Measurements from ENCODE around the gene SIPA1.

The SIPA1 gene

DNA sequence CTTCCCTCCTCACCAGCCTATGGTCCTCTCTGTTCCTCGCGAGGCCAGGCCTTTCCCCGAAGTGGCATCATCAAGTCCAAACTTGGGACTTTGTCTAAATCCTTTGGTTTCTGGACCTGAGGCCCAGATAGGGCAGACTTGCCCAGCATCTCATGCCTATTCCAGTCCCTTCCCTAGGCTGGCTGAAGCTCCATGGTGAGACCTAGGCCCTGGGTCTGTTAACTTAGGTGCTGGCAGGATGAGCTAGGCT is 13.4 kb downstream of the SIPA1 start:
- no peak for TF ChIP-seq CTCF (IDR thresholded peaks at IDR 0.05; ENCODE audit: low read depth, low read length, missing control alignments)
- DNase-seq, result no peak
- in situ Hi-C loops (cut with HindIII; ENCODE audit: low pct_ligation_motif_present, low sequenced_read_pairs), result no loop called here
- H3K27me3 ChIP-seq (replicated peaks), result no peaks in the 10 kb centered on the region
- H3K27ac ChIP-seq, result no peak overlapping the region
- no peak overlapping the region for H3K4me3 ChIP-seq (ENCODE audit: low read depth, low read length)
- peaks cover 40% of the 10 kb centered on the region for H3K36me3 ChIP-seq (replicated peaks)

GRCh38 chr11:65651589-65652510 is 13.9 kb downstream of the SIPA1 start:
- peak overlapping the region; percentile 47 for H3K4me3 ChIP-seq (ENCODE audit: low read depth, low read length)
- H3K27me3 ChIP-seq (replicated peaks), result no peaks in the 10 kb centered on the region
- TF ChIP-seq CTCF (IDR thresholded peaks at IDR 0.05; ENCODE audit: low read depth, low read length, missing control alignments), result no peak
- DNase-seq, result no peak
- peak overlapping the region; percentile 88 for H3K27ac ChIP-seq
- peaks cover 43% of the 10 kb centered on the region for H3K36me3 ChIP-seq (replicated peaks)
- in situ Hi-C loops (cut with HindIII; ENCODE audit: low pct_ligation_motif_present, low sequenced_read_pairs), result no loop called here

GRCh38 chr11:65652511-65653228 is 14.8 kb downstream of the SIPA1 start:
- H3K27me3 ChIP-seq (replicated peaks), result no peaks in the 10 kb centered on the region
- H3K27ac ChIP-seq, result peak overlapping the region; percentile 88
- TF ChIP-seq CTCF (IDR thresholded peaks at IDR 0.05; ENCODE audit: low read depth, low read length, missing control alignments), result no peak
- in situ Hi-C loops (cut with HindIII; ENCODE audit: low pct_ligation_motif_present, low sequenced_read_pairs), result no loop called here
- peaks cover 51% of the 10 kb centered on the region for H3K36me3 ChIP-seq (replicated peaks)
- peak; percentile 85 for DNase-seq
- H3K4me3 ChIP-seq (ENCODE audit: low read depth, low read length), result peak overlapping the region; percentile 54

GRCh38 chr11:65653229-65654225 is 15.6 kb downstream of the SIPA1 start:
- peaks cover 60% of the 10 kb centered on the region for H3K36me3 ChIP-seq (replicated peaks)
- no peak for DNase-seq
- H3K27me3 ChIP-seq (replicated peaks), result no peaks in the 10 kb centered on the region
- peak overlapping the region; percentile 88 for H3K27ac ChIP-seq
- in situ Hi-C loops (cut with HindIII; ENCODE audit: low pct_ligation_motif_present, low sequenced_read_pairs), result no loop called here
- no peak for TF ChIP-seq CTCF (IDR thresholded peaks at IDR 0.05; ENCODE audit: low read depth, low read length, missing control alignments)
- H3K4me3 ChIP-seq (ENCODE audit: low read depth, low read length), result peak overlapping the region; percentile 54

GRCh38 chr11:65654375-65655349 is 16.8 kb downstream of the SIPA1 start:
- in situ Hi-C loops (cut with HindIII; ENCODE audit: low pct_ligation_motif_present, low sequenced_read_pairs), result no loop called here
- DNase-seq, result no peak
- TF ChIP-seq CTCF (IDR thresholded peaks at IDR 0.05; ENCODE audit: low read depth, low read length, missing control alignments), result no peak
- H3K27ac ChIP-seq, result no peak overlapping the region
- no peak overlapping the region for H3K4me3 ChIP-seq (ENCODE audit: low read depth, low read length)
- H3K36me3 ChIP-seq (replicated peaks), result peaks cover 71% of the 10 kb centered on the region
- H3K27me3 ChIP-seq (replicated peaks), result no peaks in the 10 kb centered on the region
